CD14-positive monocyte (primary cell): ENCODE results near the gene SHE. TPM values are rescaled to one million over a fixed set of nuclear protein-coding genes. Genes with fewer than 3 reads are reported as not detected.
A peak's percentile ranks its signal among the peaks of the same experiment; 100 is the strongest.

Experiments used
- DNase-seq, 3 donors: peaks; one replicate each; pipeline ENCODE4 v3.0.0-alpha.2; 2011 to 2022
- H2AFZ ChIP-seq: 2 replicates; pipeline ENCODE4 v1.6.0; 2012; ENCODE audit warnings: mild to moderate bottlenecking, low read depth, low read length, inconsistent platforms; ENCODE audit not compliant: insufficient read depth, poor library complexity, severe bottlenecking
- H3K27ac ChIP-seq, 2 donors: 1 replicate in 1 of 2; 2 replicates in 1 of 2; pipeline ENCODE4 v1.5.1; 2012 to 2013; ENCODE audit warnings: low read length in 2 of 2, control low read depth in 1 of 2, inconsistent platforms in 1 of 2, low read depth in 1 of 2, mild to moderate bottlenecking in 1 of 2
- H3K27me3 ChIP-seq, 2 donors: one replicate each; pipeline versions ENCODE4 v1.6.0 to v1.6.1; 2011 to 2013; ENCODE audit warnings: low read length in 2 of 2; ENCODE audit not compliant: control insufficient read depth in 2 of 2, insufficient read depth in 2 of 2
- H3K36me3 ChIP-seq, 2 donors: replicated peaks in 1 of 2; 1 replicate in 1 of 2; 2 replicates in 1 of 2; pipeline versions ENCODE4 v1.5.1 to v1.6.1; 2012 to 2013; ENCODE audit warnings: low read length in 2 of 2, control low read depth in 1 of 2, inconsistent platforms in 1 of 2, mild to moderate bottlenecking in 1 of 2; ENCODE audit not compliant: insufficient read depth in 2 of 2, control insufficient read depth in 1 of 2
- H3K4me1 ChIP-seq, 2 donors: 1 replicate in 1 of 2; 2 replicates in 1 of 2; pipeline versions ENCODE4 v1.5.1 to v1.6.1; 2012 to 2013; ENCODE audit warnings: low read length in 2 of 2, control low read depth in 1 of 2, inconsistent platforms in 1 of 2, mild to moderate bottlenecking in 1 of 2, moderate library complexity in 1 of 2; ENCODE audit not compliant: insufficient read depth in 2 of 2, control insufficient read depth in 1 of 2
- H3K4me2 ChIP-seq: replicated peaks from 2 replicates; pipeline ENCODE3; 2012; ENCODE audit warnings: low read length, moderate library complexity, mild to moderate bottlenecking; ENCODE audit not compliant: poor library complexity, severe bottlenecking; ENCODE audit errors: extremely low read depth
- H3K4me3 ChIP-seq, 3 experiments: fragments of 200-600 bp in 1 of 3; sonication (generic) in 1 of 3; replicated peaks in 1 of 3; 1 replicate in 2 of 3; 2 replicates in 1 of 3; pipeline ENCODE4 v1.5.1; 2011 to 2013; ENCODE audit warnings: low read length in 3 of 3, mild to moderate bottlenecking in 3 of 3, control low read depth in 2 of 3, low read depth in 2 of 3, inconsistent platforms in 1 of 3, moderate library complexity in 1 of 3
- H3K79me2 ChIP-seq: 2 replicates; pipeline ENCODE4 v1.6.0; 2012; ENCODE audit warnings: mild to moderate bottlenecking, control low read depth, inconsistent platforms, low read length, moderate library complexity; ENCODE audit not compliant: insufficient read depth
- H3K9ac ChIP-seq: 2 replicates; pipeline ENCODE4 v1.6.0; 2017; ENCODE audit warnings: low read length, mild to moderate bottlenecking; ENCODE audit not compliant: insufficient read depth, poor library complexity, severe bottlenecking
- H3K9me3 ChIP-seq, 2 donors: replicated peaks in 1 of 2; 1 replicate in 1 of 2; 2 replicates in 1 of 2; pipeline versions ENCODE4 v1.5.1 to v1.6.1; 2012 to 2013; ENCODE audit warnings: low read length in 2 of 2, control low read depth in 1 of 2; ENCODE audit not compliant: control insufficient read depth in 1 of 2, insufficient read depth in 1 of 2
- H4K20me1 ChIP-seq: 2 replicates; pipeline ENCODE4 v1.6.0; 2012; ENCODE audit warnings: mild to moderate bottlenecking, low read length, control low read depth, moderate library complexity; ENCODE audit not compliant: insufficient read depth
- H3K27ac Mint-ChIP-seq, 7 donors: one replicate each; pipeline ENCODE4 v1.8.0; 2020; ENCODE audit warnings: mild to moderate bottlenecking in 7 of 7, mixed read lengths in 7 of 7, moderate library complexity in 6 of 7, inconsistent platforms in 2 of 7
- H3K27me3 Mint-ChIP-seq, 3 donors: one replicate each; pipeline ENCODE4 v1.8.0; 2021 to 2022; ENCODE audit warnings: low read depth in 3 of 3, mild to moderate bottlenecking in 3 of 3, mixed read lengths in 3 of 3, moderate library complexity in 3 of 3, inconsistent platforms in 1 of 3
- H3K36me3 Mint-ChIP-seq, 2 donors: one replicate each; pipeline ENCODE4 v1.8.0; 2020; ENCODE audit warnings: mixed read lengths in 2 of 2, inconsistent platforms in 1 of 2, mild to moderate bottlenecking in 1 of 2
- H3K4me1 Mint-ChIP-seq: one replicate; pipeline ENCODE4 v1.8.0; 2020; ENCODE audit warnings: mild to moderate bottlenecking, mixed read lengths
- H3K4me3 Mint-ChIP-seq, 2 donors: one replicate each; pipeline ENCODE4 v1.8.0; 2020; ENCODE audit warnings: mild to moderate bottlenecking in 2 of 2, mixed read lengths in 2 of 2, moderate library complexity in 1 of 2
- H3K9me3 Mint-ChIP-seq, 7 donors: one replicate each; pipeline ENCODE4 v1.8.0; 2020 to 2022; ENCODE audit warnings: mixed read lengths in 7 of 7, mild to moderate bottlenecking in 6 of 7, moderate library complexity in 6 of 7, inconsistent platforms in 2 of 7
- CTCF ChIP-seq: fragments of 200-600 bp; IDR thresholded peaks from one replicate; pipeline ENCODE4 v1.8.0; 2022; ENCODE audit warnings: antibody characterized with exemption, mild to moderate bottlenecking
- WGBS: methylation state at CpG from one replicate; pipeline ENCODE4 v1.1.5; 2013; ENCODE audit warnings: missing lambda C conversion rate; ENCODE audit not compliant: insufficient coverage; 5-methylcytosine and 5-hydroxymethylcytosine counted together
- intact Hi-C, 2 donors: fragments of 100-400 bp; cut with micrococcal nuclease; formaldehyde crosslinking; loops; one replicate each; pipeline versions ENCODE4 v1.15.0 to v1.15.1; 2023
- polyA plus RNA-seq, 3 donors: library from polyadenylated mRNA; depleted of rRNA in 1 of 3; unstranded in 2 of 3; stranded (reverse) in 1 of 3; fragments of 300-500 nt in 2 of 3; fragments of >200 nt in 1 of 3; fragmentation: Illumina TruSeq in 2 of 3; gene quantifications; 1 replicate in 2 of 3; 2 replicates in 1 of 3; pipeline ENCODE4 v1.2.3, GENCODE V29; 2012 to 2021

The SHE gene
- polyA plus RNA-seq, 3 donors, result not detected

GRCh38 chr1:154435599-154436200, 66.5 kb downstream of the SHE start:
- H3K4me1 ChIP-seq, result peaks cover 57 to 63% of the 10 kb centered on the region in 2 donors
- no peaks in the 10 kb centered on the region for H3K27me3 ChIP-seq
- DNase-seq, result no peak
- 97% methylated on average over 15 of the region's 15 CpGs for WGBS
- no peak overlapping the region for H3K4me3 Mint-ChIP-seq
- H3K27ac ChIP-seq, result peak overlapping the region in 1 of 2 donors; percentile 99
- peaks cover 69 to 71% of the 10 kb centered on the region in 2 donors for H3K36me3 ChIP-seq
- H4K20me1 ChIP-seq, result peaks cover 61% of the 10 kb centered on the region
- no peak overlapping the region for H3K9ac ChIP-seq
- H3K4me1 Mint-ChIP-seq, result peaks cover 56% of the 10 kb centered on the region
- peaks cover 0 to 2% (median 0%) of the 10 kb centered on the region in 3 donors for H3K27me3 Mint-ChIP-seq
- no peaks in the 10 kb centered on the region for H3K9me3 ChIP-seq
- intact Hi-C loops, result no loop called here
- H3K4me3 ChIP-seq, result no peak overlapping the region
- H3K79me2 ChIP-seq, result peaks cover 95% of the 10 kb centered on the region
- no peak for TF ChIP-seq CTCF
- H2AFZ ChIP-seq, result no peak overlapping the region
- no peaks in the 10 kb centered on the region for H3K9me3 Mint-ChIP-seq
- H3K36me3 Mint-ChIP-seq, result peaks cover 76 to 96% of the 10 kb centered on the region in 2 donors
- peak overlapping the region in 6 of 7 donors; percentile 60 to 99 (median 88) for H3K27ac Mint-ChIP-seq
- H3K4me2 ChIP-seq, result no peak overlapping the region

- 85% methylated on average over 8 of the region's 18 CpGs for WGBS
- H3K79me2 ChIP-seq, result peaks cover 95% of the 10 kb centered on the region
- no peaks in the 10 kb centered on the region for H3K27me3 Mint-ChIP-seq
- no peak overlapping the region for H3K4me3 Mint-ChIP-seq
- intact Hi-C loops, result no loop called here
- no peak overlapping the region for H3K9ac ChIP-seq
- peaks cover 61% of the 10 kb centered on the region in 2 donors for H3K4me1 ChIP-seq
- no peak overlapping the region for H3K4me3 ChIP-seq
- peaks cover 75 to 95% of the 10 kb centered on the region in 2 donors for H3K36me3 Mint-ChIP-seq
- no peak for TF ChIP-seq CTCF
- peak overlapping the region; percentile 98 to 99 for H3K27ac ChIP-seq
- H3K27ac Mint-ChIP-seq, result peak overlapping the region; percentile 33 to 99 (median 98)
- no peaks in the 10 kb centered on the region for H3K27me3 ChIP-seq
- peaks cover 55% of the 10 kb centered on the region for H3K4me1 Mint-ChIP-seq
- H3K36me3 ChIP-seq, result peaks cover 72% of the 10 kb centered on the region in 2 donors
- no peaks in the 10 kb centered on the region for H3K9me3 Mint-ChIP-seq
- DNase-seq, result no peak
- H3K9me3 ChIP-seq, result no peaks in the 10 kb centered on the region
- H4K20me1 ChIP-seq, result peaks cover 59% of the 10 kb centered on the region
- H2AFZ ChIP-seq, result no peak overlapping the region
- H3K4me2 ChIP-seq, result no peak overlapping the region
Measured at GRCh38 chr1:154434346-154435085, 67.7 kb downstream of the SHE start.
